GM12892 (cell line): Measurements from ENCODE around the gene BMP6.

Experiments
- POLR2A ChIP-seq: IDR thresholded peaks from 2 replicates; pipeline ENCODE4 v1.6.1; 2011; ENCODE audit warnings: low read depth, low read length, control low read depth
- POLR2AphosphoS5 ChIP-seq: IDR thresholded peaks from 2 replicates; pipeline ENCODE4 v1.6.1; 2011; ENCODE audit warnings: low read depth, low read length, control low read depth

- TF ChIP-seq POLR2A (no peak), POLR2AphosphoS5 (no peak)
Measured at GRCh38 chr6:7841781-7842468, 116.0 kb downstream of the BMP6 start.
